Astrocyte (in vitro differentiated cells and primary cell): ENCODE data around the gene SRPRB. TPM values are rescaled to one million over a fixed set of nuclear protein-coding genes. Genes with fewer than 3 reads are reported as not detected.

ENCODE experiments used
- DNase-seq: peaks from one replicate; pipeline ENCODE4 v3.0.0-alpha.2; 2010; ENCODE audit warnings: low read depth
- FAIRE-seq: peaks from 2 replicates; lab custom pipeline; 2011; peaks lifted over from hg19 to GRCh38; lab: Jason Lieb, UNC
- H2AFZ ChIP-seq: 2 replicates; pipeline ENCODE4 v1.6.0; 2012; ENCODE audit warnings: low read depth, low read length, inconsistent platforms
- H3K27ac ChIP-seq: 2 replicates; pipeline ENCODE4 v1.5.1; 2011; ENCODE audit warnings: low read depth, low read length, inconsistent platforms
- H3K27me3 ChIP-seq: 2 replicates; pipeline ENCODE4 v1.6.0; 2011; ENCODE audit warnings: low read length, inconsistent platforms; ENCODE audit not compliant: insufficient read depth
- H3K36me3 ChIP-seq: 2 replicates; pipeline ENCODE4 v1.5.1; 2011; ENCODE audit warnings: low read length, inconsistent platforms; ENCODE audit not compliant: insufficient read depth
- H3K4me1 ChIP-seq: 2 replicates; pipeline ENCODE4 v1.5.1; 2011; ENCODE audit warnings: low read length, inconsistent platforms; ENCODE audit not compliant: insufficient read depth
- H3K4me2 ChIP-seq: 2 replicates; pipeline ENCODE4 v1.6.0; 2012; ENCODE audit warnings: low read length, inconsistent platforms
- H3K4me3 ChIP-seq: 2 replicates; pipeline ENCODE4 v1.5.1; 2011; ENCODE audit warnings: low read depth, mild to moderate bottlenecking, low read length, inconsistent platforms; ENCODE audit not compliant: insufficient read depth
- H3K79me2 ChIP-seq: 2 replicates; pipeline ENCODE4 v1.6.0; 2012; ENCODE audit warnings: mild to moderate bottlenecking, low read length, inconsistent platforms; ENCODE audit not compliant: insufficient read depth
- H3K9ac ChIP-seq: 2 replicates; pipeline ENCODE4 v1.6.0; 2012; ENCODE audit warnings: mild to moderate bottlenecking, low read length, inconsistent platforms
- H3K9me3 ChIP-seq: 2 replicates; pipeline ENCODE4 v1.5.1; 2012; ENCODE audit warnings: low read depth, mild to moderate bottlenecking, low read length, inconsistent platforms; ENCODE audit not compliant: insufficient read depth
- H4K20me1 ChIP-seq: 2 replicates; pipeline ENCODE4 v1.6.0; 2012; ENCODE audit warnings: low read length, inconsistent platforms; ENCODE audit not compliant: insufficient read depth
- H3K27ac Mint-ChIP-seq: one replicate; pipeline ENCODE4 v1.8.0; 2021; ENCODE audit warnings: mild to moderate bottlenecking, mixed read lengths; ENCODE audit not compliant: unreplicated experiment
- H3K27me3 Mint-ChIP-seq: one replicate; pipeline ENCODE4 v1.8.0; 2021; ENCODE audit warnings: low read depth, mixed read lengths; ENCODE audit not compliant: unreplicated experiment
- H3K36me3 Mint-ChIP-seq: one replicate; pipeline ENCODE4 v1.8.0; 2021; ENCODE audit warnings: low read depth, mixed read lengths; ENCODE audit not compliant: unreplicated experiment
- H3K4me1 Mint-ChIP-seq: one replicate; pipeline ENCODE4 v1.8.0; 2021; ENCODE audit warnings: low read depth, mixed read lengths; ENCODE audit not compliant: unreplicated experiment
- H3K4me3 Mint-ChIP-seq: one replicate; pipeline ENCODE4 v1.8.0; 2021; ENCODE audit warnings: mild to moderate bottlenecking, moderate library complexity, mixed read lengths; ENCODE audit not compliant: unreplicated experiment
- H3K9me3 Mint-ChIP-seq: one replicate; pipeline ENCODE4 v1.8.0; 2021; ENCODE audit warnings: mild to moderate bottlenecking, mixed read lengths; ENCODE audit not compliant: unreplicated experiment
- CTCF ChIP-seq: IDR thresholded peaks from 2 replicates; pipeline ENCODE4 v1.5.1; 2011; ENCODE audit warnings: low read depth, mild to moderate bottlenecking, inconsistent platforms, low read length, moderate library complexity; ENCODE audit not compliant: insufficient read depth
- EZH2 ChIP-seq: IDR thresholded peaks from 2 replicates; pipeline ENCODE4 v1.6.1; 2012; ENCODE audit warnings: mild to moderate bottlenecking, low read length, inconsistent platforms; ENCODE audit not compliant: insufficient read depth
- total RNA-seq: library from RNA; stranded (reverse); gene quantifications from 2 replicates; pipeline ENCODE4 v1.2.1, GENCODE V29; 2021

The SRPRB gene
- total RNA-seq, 1 donor from 2014 or later = 83.8 TPM

- Histone ChIP-seq H3K36me3 (no peaks in the 10 kb centered on the region), H3K9ac (no peak overlapping the region), H3K79me2 (no peaks in the 10 kb centered on the region), H3K27me3 (no peaks in the 10 kb centered on the region), H3K27ac (no peak overlapping the region), H2AFZ (no peak overlapping the region), H4K20me1 (no peaks in the 10 kb centered on the region), H3K4me3 (no peak overlapping the region), H3K4me1 (no peaks in the 10 kb centered on the region), H3K4me2 (no peak overlapping the region), H3K9me3 (no peaks in the 10 kb centered on the region)
- TF ChIP-seq CTCF (no peak), EZH2 (no peak)
- Mint-ChIP-seq H3K27ac (no peak overlapping the region), H3K9me3 (peaks cover 1% of the 10 kb centered on the region), H3K27me3 (peaks cover 5% of the 10 kb centered on the region), H3K4me3 (peak overlapping the region; percentile 27), H3K4me1 (no peaks in the 10 kb centered on the region), H3K36me3 (peaks cover 38% of the 10 kb centered on the region)
- no peak for FAIRE-seq
- no peak for DNase-seq
Observed at GRCh38 chr3:133831966-133832801, 26.6 kb downstream of the SRPRB start.

GRCh38 chr3:133832802-133833144 lies 27.2 kb downstream of the SRPRB start:
- Histone ChIP-seq H3K4me3 (no peak overlapping the region), H3K9me3 (no peaks in the 10 kb centered on the region), H3K36me3 (no peaks in the 10 kb centered on the region), H4K20me1 (no peaks in the 10 kb centered on the region), H3K4me2 (no peak overlapping the region), H3K4me1 (no peaks in the 10 kb centered on the region), H2AFZ (no peak overlapping the region), H3K27me3 (no peaks in the 10 kb centered on the region), H3K79me2 (no peaks in the 10 kb centered on the region), H3K9ac (no peak overlapping the region), H3K27ac (no peak overlapping the region)
- H3K27me3 Mint-ChIP-seq = peaks cover 5% of the 10 kb centered on the region
- FAIRE-seq = no peak
- peaks cover 42% of the 10 kb centered on the region for H3K36me3 Mint-ChIP-seq
- peaks cover 1% of the 10 kb centered on the region for H3K9me3 Mint-ChIP-seq
- H3K27ac Mint-ChIP-seq = no peak overlapping the region
- DNase-seq = no peak
- H3K4me1 Mint-ChIP-seq = no peaks in the 10 kb centered on the region
- H3K4me3 Mint-ChIP-seq = no peak overlapping the region
- TF ChIP-seq EZH2 = no peak
- no peak for TF ChIP-seq CTCF

- DNase-seq = no peak
Observed at GRCh38 chr3:133833267-133833666, 27.7 kb downstream of the SRPRB start.

More at GRCh38 chr3:133833267-133833666, 27.7 kb downstream of the SRPRB start:
- Mint-ChIP-seq H3K4me1 (no peaks in the 10 kb centered on the region), H3K27ac (no peak overlapping the region), H3K27me3 (peaks cover 5% of the 10 kb centered on the region), H3K36me3 (peaks cover 45% of the 10 kb centered on the region), H3K9me3 (peaks cover 1% of the 10 kb centered on the region), H3K4me3 (no peak overlapping the region)
- Histone ChIP-seq H3K4me1 (no peaks in the 10 kb centered on the region), H3K4me3 (no peak overlapping the region), H4K20me1 (no peaks in the 10 kb centered on the region), H3K27ac (no peak overlapping the region), H2AFZ (no peak overlapping the region), H3K27me3 (no peaks in the 10 kb centered on the region), H3K36me3 (no peaks in the 10 kb centered on the region), H3K79me2 (no peaks in the 10 kb centered on the region), H3K4me2 (no peak overlapping the region), H3K9me3 (no peaks in the 10 kb centered on the region), H3K9ac (no peak overlapping the region)
- FAIRE-seq = no peak
- no peak for TF ChIP-seq EZH2
